ENCODE measurements around the gene YAP1.

DNA sequence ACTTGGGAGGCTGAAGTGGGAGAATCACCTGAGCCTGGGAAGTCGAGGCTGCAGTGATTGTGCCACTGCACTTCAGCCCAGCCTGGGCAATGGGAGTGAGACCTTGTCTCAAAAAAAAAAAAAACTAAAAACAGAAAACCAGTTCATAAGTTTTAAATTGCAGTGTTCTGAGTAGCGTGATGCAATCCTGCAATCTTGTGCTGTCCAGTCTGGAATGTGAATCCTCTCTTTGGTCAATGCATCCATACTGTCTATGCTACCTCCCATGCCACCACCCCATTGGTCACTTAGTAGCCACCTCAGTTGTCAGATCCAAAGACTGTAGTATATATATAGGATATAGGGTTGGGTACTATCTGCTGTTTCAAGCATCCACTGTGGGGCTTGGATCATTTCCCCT lies 11.1 kb downstream of the YAP1 start:
- TF ChIP-seq, protein P1, sequence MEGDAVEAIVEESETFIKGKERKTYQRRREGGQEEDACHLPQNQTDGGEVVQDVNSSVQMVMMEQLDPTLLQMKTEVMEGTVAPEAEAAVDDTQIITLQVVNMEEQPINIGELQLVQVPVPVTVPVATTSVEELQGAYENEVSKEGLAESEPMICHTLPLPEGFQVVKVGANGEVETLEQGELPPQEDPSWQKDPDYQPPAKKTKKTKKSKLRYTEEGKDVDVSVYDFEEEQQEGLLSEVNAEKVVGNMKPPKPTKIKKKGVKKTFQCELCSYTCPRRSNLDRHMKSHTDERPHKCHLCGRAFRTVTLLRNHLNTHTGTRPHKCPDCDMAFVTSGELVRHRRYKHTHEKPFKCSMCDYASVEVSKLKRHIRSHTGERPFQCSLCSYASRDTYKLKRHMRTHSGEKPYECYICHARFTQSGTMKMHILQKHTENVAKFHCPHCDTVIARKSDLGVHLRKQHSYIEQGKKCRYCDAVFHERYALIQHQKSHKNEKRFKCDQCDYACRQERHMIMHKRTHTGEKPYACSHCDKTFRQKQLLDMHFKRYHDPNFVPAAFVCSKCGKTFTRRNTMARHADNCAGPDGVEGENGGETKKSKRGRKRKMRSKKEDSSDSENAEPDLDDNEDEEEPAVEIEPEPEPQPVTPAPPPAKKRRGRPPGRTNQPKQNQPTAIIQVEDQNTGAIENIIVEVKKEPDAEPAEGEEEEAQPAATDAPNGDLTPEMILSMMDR (IDR thresholded peaks at IDR 0.05; ENCODE audit: low read depth, low read length, poor library complexity, severe bottlenecking) = no peak
- TF ChIP-seq EZH2phosphoT487 (IDR thresholded peaks at IDR 0.05; ENCODE audit: borderline replicate concordance, low read length) = no peak
